H1 (cell line): Measurements from ENCODE around the gene YIF1B. TPM values are rescaled to one million over a fixed set of nuclear protein-coding genes. Genes with fewer than 3 reads are reported as not detected.

Experiments used
- CTCF ChIA-PET: fragments of 300-600 bp; sonication (Branson Sonifier 250); formaldehyde crosslinking; loops from one replicate; lab custom pipeline; 2021; ENCODE audit not compliant: partially characterized antibody; lab: Charles Lee
- POLR2A ChIA-PET: fragments of 300-600 bp; sonication (Branson Sonifier 250); formaldehyde crosslinking; loops from one replicate; lab custom pipeline; 2021; ENCODE audit warnings: inconsistent platforms; ENCODE audit not compliant: partially characterized antibody; lab: Charles Lee
- DNase-seq, 2 experiments: peaks; one replicate each; pipeline versions ENCODE4 v3.0.0 to v3.0.0-alpha.2; 2010 to 2022; ENCODE audit warnings: low spot score in 2 of 2, low read depth in 1 of 2, mixed read lengths in 1 of 2
- FAIRE-seq: peaks from 2 replicates; lab custom pipeline; 2011; peaks lifted over from hg19 to GRCh38; lab: Jason Lieb, UNC
- H2AFZ ChIP-seq: 2 replicates; pipeline ENCODE4 v1.8.1; 2012; ENCODE audit warnings: low read length, inconsistent platforms
- H2AK5ac ChIP-seq: 2 replicates; pipeline ENCODE4 v1.6.1; 2013; ENCODE audit warnings: low read depth, low read length
- H2BK120ac ChIP-seq: replicated peaks from 2 replicates; pipeline ENCODE3; 2013; ENCODE audit warnings: low read depth, low read length, inconsistent platforms
- H2BK12ac ChIP-seq: 2 replicates; pipeline ENCODE4 v1.6.1; 2013; ENCODE audit warnings: low read depth, low read length
- H2BK15ac ChIP-seq: 2 replicates; pipeline ENCODE4 v1.6.1; 2013; ENCODE audit warnings: low read length
- H2BK20ac ChIP-seq: 2 replicates; pipeline ENCODE4 v1.6.1; 2013; ENCODE audit warnings: low read length
- H2BK5ac ChIP-seq: 2 replicates; pipeline ENCODE4 v1.6.1; 2013; ENCODE audit warnings: low read depth, low read length
- H3K14ac ChIP-seq: 2 replicates; pipeline ENCODE4 v1.6.1; 2013; ENCODE audit warnings: inconsistent platforms; ENCODE audit not compliant: insufficient read length
- H3K18ac ChIP-seq: 2 replicates; pipeline ENCODE4 v1.6.1; 2013; ENCODE audit warnings: low read length; ENCODE audit errors: extremely low read depth
- H3K23ac ChIP-seq: 2 replicates; pipeline ENCODE4 v1.6.1; 2013; ENCODE audit warnings: inconsistent platforms; ENCODE audit not compliant: insufficient read length
- H3K23me2 ChIP-seq: 2 replicates; pipeline ENCODE4 v1.6.1; 2013; ENCODE audit warnings: low read depth, low read length
- H3K27ac ChIP-seq: 2 replicates; pipeline ENCODE4 v1.6.1; 2011; ENCODE audit warnings: low read depth, low read length, inconsistent platforms
- H3K27me3 ChIP-seq, 4 experiments: replicated peaks in 1 of 4; 1 replicate in 1 of 4; 2 replicates in 3 of 4; pipeline versions ENCODE4 v1.6.1 to v1.8.1; 2011 to 2013; ENCODE audit warnings: low read length in 3 of 4, mild to moderate bottlenecking in 3 of 4, inconsistent platforms in 2 of 4, mixed read lengths in 2 of 4, moderate library complexity in 1 of 4; ENCODE audit not compliant: control insufficient read depth in 3 of 4, insufficient read depth in 3 of 4; ENCODE audit errors: extremely low read depth in 1 of 4
- H3K36me3 ChIP-seq, 4 experiments: 2 replicates each; pipeline versions ENCODE4 v1.6.1 to v1.8.1; 2011 to 2013; ENCODE audit warnings: mild to moderate bottlenecking in 4 of 4, low read length in 3 of 4, moderate library complexity in 2 of 4, control low read depth in 1 of 4, inconsistent platforms in 1 of 4; ENCODE audit not compliant: insufficient read depth in 4 of 4, control insufficient read depth in 2 of 4
- H3K4ac ChIP-seq: replicated peaks from 2 replicates; pipeline ENCODE3; 2013; ENCODE audit warnings: low read length, low read depth, mixed read lengths, inconsistent platforms; ENCODE audit not compliant: insufficient read length
- H3K4me1 ChIP-seq, 4 experiments: replicated peaks in 1 of 4; 1 replicate in 1 of 4; 2 replicates in 3 of 4; pipeline versions ENCODE4 v1.6.1 to v1.8.1; 2011 to 2013; ENCODE audit warnings: low read length in 3 of 4, inconsistent platforms in 2 of 4, mixed read lengths in 1 of 4; ENCODE audit not compliant: insufficient read depth in 4 of 4, control insufficient read depth in 3 of 4
- H3K4me2 ChIP-seq, 2 experiments: 2 replicates each; pipeline versions ENCODE4 v1.6.1 to v1.8.1; 2011 to 2013; ENCODE audit warnings: low read depth in 2 of 2, low read length in 2 of 2, control low read depth in 1 of 2, inconsistent platforms in 1 of 2, mild to moderate bottlenecking in 1 of 2; ENCODE audit not compliant: insufficient read depth in 1 of 2
- H3K4me3 ChIP-seq, 4 experiments: fragments of 200-600, 300-600 bp in 1 of 4; sonication (generic), shearing (Covaris generic), sonication (Bioruptor Twin) in 1 of 4; 2 replicates each; pipeline versions ENCODE4 v1.5.1 to v1.8.1; 2011 to 2016; ENCODE audit warnings: low read length in 4 of 4, low read depth in 3 of 4, control low read depth in 2 of 4, inconsistent platforms in 2 of 4, mild to moderate bottlenecking in 2 of 4, mixed read lengths in 1 of 4, moderate library complexity in 1 of 4; ENCODE audit not compliant: insufficient read depth in 2 of 4; ENCODE audit errors: extremely low read depth in 1 of 4
- H3K56ac ChIP-seq: replicated peaks from 2 replicates; pipeline ENCODE3; 2013; ENCODE audit warnings: low read depth, mild to moderate bottlenecking, mixed read lengths, low read length, inconsistent platforms; ENCODE audit not compliant: insufficient read length
- H3K79me1 ChIP-seq: 2 replicates; pipeline ENCODE4 v1.6.1; 2013; ENCODE audit warnings: low read depth, low read length, control low read depth
- H3K79me2 ChIP-seq, 2 experiments: 2 replicates each; pipeline versions ENCODE4 v1.6.1 to v1.8.1; 2012 to 2013; ENCODE audit warnings: low read length in 2 of 2, mild to moderate bottlenecking in 2 of 2, inconsistent platforms in 1 of 2; ENCODE audit not compliant: insufficient read depth in 2 of 2, control insufficient read depth in 1 of 2
- H3K9ac ChIP-seq, 4 experiments: replicated peaks in 1 of 4; 1 replicate in 1 of 4; 2 replicates in 3 of 4; pipeline versions ENCODE4 v1.6.1 to v1.8.1; 2011 to 2013; ENCODE audit warnings: low read depth in 3 of 4, low read length in 3 of 4, control low read depth in 2 of 4, mild to moderate bottlenecking in 2 of 4, moderate library complexity in 2 of 4, inconsistent platforms in 1 of 4; ENCODE audit errors: extremely low read depth in 1 of 4
- H3K9me3 ChIP-seq, 2 experiments: 2 replicates each; pipeline versions ENCODE4 v1.6.1 to v1.8.1; 2012 to 2013; ENCODE audit warnings: mild to moderate bottlenecking in 2 of 2, moderate library complexity in 2 of 2, control low read depth in 1 of 2, inconsistent platforms in 1 of 2, low read depth in 1 of 2, low read length in 1 of 2, mixed read lengths in 1 of 2; ENCODE audit not compliant: insufficient read depth in 2 of 2
- H4K20me1 ChIP-seq, 2 experiments: replicated peaks in 1 of 2; 2 replicates each; pipeline versions ENCODE3 to v1.8.1; 2011 to 2013; ENCODE audit warnings: inconsistent platforms in 2 of 2, low read length in 2 of 2, mild to moderate bottlenecking in 1 of 2; ENCODE audit not compliant: insufficient read depth in 2 of 2, control insufficient read depth in 1 of 2
- H4K5ac ChIP-seq: 2 replicates; pipeline ENCODE4 v1.6.1; 2013; ENCODE audit warnings: low read length, low read depth, mixed read lengths, inconsistent platforms; ENCODE audit not compliant: insufficient read length
- H4K8ac ChIP-seq: 2 replicates; pipeline ENCODE4 v1.8.0; 2013; ENCODE audit warnings: mild to moderate bottlenecking, moderate library complexity, low read length, inconsistent platforms; ENCODE audit not compliant: insufficient read depth; ENCODE audit errors: extremely low read depth
- H4K91ac ChIP-seq: replicated peaks from 2 replicates; pipeline ENCODE3; 2013; ENCODE audit warnings: low read length, mixed read lengths, inconsistent platforms; ENCODE audit not compliant: insufficient read length
- BACH1 ChIP-seq: IDR thresholded peaks from 2 replicates; pipeline ENCODE4 v1.6.1; 2012; ENCODE audit warnings: low read length, improper control_type of control experiment
- CREB1 ChIP-seq: IDR thresholded peaks from 2 replicates; pipeline ENCODE4 v1.6.1; 2012; ENCODE audit warnings: inconsistent platforms
- FOSL1 ChIP-seq: IDR thresholded peaks from 2 replicates; pipeline ENCODE4 v1.6.1; 2011; ENCODE audit warnings: mild to moderate bottlenecking, low read depth, low read length, moderate library complexity; ENCODE audit not compliant: insufficient read depth
- HDAC2 ChIP-seq, 2 experiments: fragments of 300-600 bp in 1 of 2; sonication (generic) in 1 of 2; IDR thresholded peaks; 2 replicates each; pipeline ENCODE4 v1.6.1; 2011 to 2012; ENCODE audit warnings: low read depth in 2 of 2, low read length in 2 of 2, mild to moderate bottlenecking in 2 of 2, moderate library complexity in 2 of 2, borderline replicate concordance in 1 of 2, inconsistent platforms in 1 of 2
- JUN ChIP-seq: IDR thresholded peaks from 2 replicates; pipeline ENCODE4 v1.6.1; 2011; ENCODE audit warnings: low read depth, mild to moderate bottlenecking, improper control_type of control experiment, low read length
- POLR2A ChIP-seq, 2 experiments: IDR thresholded peaks; 1 replicate in 1 of 2; 2 replicates in 1 of 2; pipeline ENCODE4 v1.6.1; 2011; ENCODE audit warnings: low read depth in 2 of 2, low read length in 2 of 2, mild to moderate bottlenecking in 2 of 2; ENCODE audit errors: control extremely low read depth in 1 of 2
- WGBS, 2 experiments: shearing (Covaris generic) in 1 of 2; methylation state at CpG; one replicate each; pipeline versions ENCODE4 v1.1.6 to v1.1.7; 2013 to 2015; ENCODE audit warnings: low lambda C conversion rate in 2 of 2, mixed read lengths in 2 of 2, inconsistent platforms in 1 of 2, low coverage in 1 of 2, missing lambda C conversion rate in 1 of 2; ENCODE audit not compliant: insufficient replicate concordance in 2 of 2, insufficient coverage in 1 of 2, insufficient read length in 1 of 2; ENCODE audit errors: extremely low coverage in 1 of 2, missing lambda C conversion rate in 1 of 2; 5-methylcytosine and 5-hydroxymethylcytosine counted together
- polyA plus RNA-seq, 7 experiments: library from polyadenylated mRNA; depleted of rRNA in 3 of 7; stranded (reverse) in 5 of 7; unstranded in 2 of 7; fragments of >200 nt in 5 of 7; fragments of 200-250 nt in 2 of 7; gene quantifications; 1 replicate in 5 of 7; 2 replicates in 1 of 7; 4 replicates in 1 of 7; pipeline versions ENCODE4 v1.2.1 to v1.2.3, GENCODE V29; 2011 to 2013; ENCODE audit warnings: missing spikeins in 2 of 7, mixed read lengths in 2 of 7
- total RNA-seq: library from RNA; stranded (reverse); fragmentation: NEBNext Ultra II Directional; extraction: Animal tissue kit (Norgen Biotek cat#: 25700); gene quantifications from 2 replicates; pipeline ENCODE4 v1.2.1, GENCODE V29; 2021

The YIF1B gene
- total and polyA plus RNA-seq, 2 of the 8 experiments (the other 6 are each of a cell fraction or from before 2014, with no cell fraction given): 89.6 to 305 TPM

- Histone ChIP-seq H3K4me3 (no peak overlapping the region), H3K9ac (no peak overlapping the region), H3K23ac (no peak overlapping the region), H2BK5ac (no peak overlapping the region), H2AFZ (no peak overlapping the region), H3K18ac (no peak overlapping the region), H3K56ac (no peak overlapping the region), H3K79me2 (peaks cover 0 to 15% of the 10 kb centered on the region in 2 experiments; a peak in 2 of 4 replicates), H3K4ac (no peak overlapping the region), H4K8ac (no peak overlapping the region; the same call in 1 of the 2 replicates), H2BK20ac (no peak overlapping the region), H3K4me2 (no peak overlapping the region), H3K27ac (no peak overlapping the region), H3K14ac (no peak overlapping the region), H2BK12ac (no peak overlapping the region), H2AK5ac (no peak overlapping the region), H2BK120ac (no peak overlapping the region), H3K79me1 (peaks cover 8% of the 10 kb centered on the region), H3K9me3 (no peaks in the 10 kb centered on the region), H3K4me1 (peaks cover 0 to 3% (median under 1%) of the 10 kb centered on the region in 4 experiments; a peak in 3 of 7 replicates), H4K91ac (no peak overlapping the region), H4K5ac (no peak overlapping the region), H4K20me1 (peaks cover 4 to 14% of the 10 kb centered on the region in 2 experiments), H2BK15ac (no peak overlapping the region), H3K27me3 (no peaks in the 10 kb centered on the region), H3K23me2 (peaks cover 9% of the 10 kb centered on the region; the same call in 1 of the 2 replicates), H3K36me3 (peaks cover 0 to 18% (median 9%) of the 10 kb centered on the region in 4 experiments; a peak in 5 of 8 replicates)
- TF ChIP-seq HDAC2 (IDR thresholded peaks at IDR 0.05; ENCODE audit: borderline replicate concordance in 1 of 2, low read depth in 2 of 2, low read length in 2 of 2): no peak
- TF ChIP-seq BACH1: no peak
- no peak for TF ChIP-seq JUN
- TF ChIP-seq CREB1: no peak
- TF ChIP-seq FOSL1: no peak
- no peak for TF ChIP-seq POLR2A (IDR thresholded peaks at IDR 0.05; ENCODE audit: control extremely low read depth in 1 of 2, low read depth in 2 of 2, low read length in 2 of 2)
- DNase-seq (no peak), FAIRE-seq (no peak)
- CTCF ChIA-PET: interaction anchor here (0.6 to 3.0 kb wide), 4 partner anchors 12 to 53 kb away, joined by 3 to 7 read pairs (median 3); no protein-coding TSS in a partner anchor
- POLR2A ChIA-PET: interaction anchor here (0.6 to 1.0 kb wide), 3 partner anchors 9 to 46 kb away, joined by 3 to 6 read pairs (median 3); no protein-coding TSS in a partner anchor
- WGBS, 2 experiments: 89% methylated on average over 3 of the region's 3 CpGs; no CpG with 5 or more reads in 1 of the 2 experiments
Observed at GRCh38 chr19:38309615-38310278, 6.0 kb downstream of the YIF1B start.
